Measurements from ENCODE around the gene PRKCA. TPM values are rescaled to one million over a fixed set of nuclear protein-coding genes. Genes with fewer than 3 reads are reported as not detected.

Gene PRKCA
- total RNA-seq, 3 donors from 2014 or later: 5.1 to 10.5 (median 6.6) TPM

DNA sequence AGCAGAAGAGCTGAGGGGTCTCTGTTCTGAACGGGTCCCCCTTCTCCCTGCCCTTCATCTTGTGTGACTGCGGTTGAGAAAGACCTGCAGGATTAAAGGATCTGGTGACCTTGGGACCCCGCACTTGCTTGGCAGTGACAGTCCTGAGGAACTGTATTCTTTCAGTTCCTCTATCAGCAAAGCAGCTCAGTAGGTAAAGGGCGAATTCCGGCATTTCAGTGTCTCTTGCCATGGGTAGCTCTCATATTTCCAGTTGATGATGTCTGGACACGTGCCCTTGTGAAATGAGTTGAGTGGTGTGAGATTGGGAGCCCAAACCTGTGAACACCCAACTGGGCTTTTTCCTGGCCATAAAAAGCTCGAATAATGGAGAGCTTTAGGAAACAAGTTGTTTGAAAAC, 135.7 kb downstream of the PRKCA start:
- H3K27ac ChIP-seq: no peak overlapping the region
- H3K4me1 ChIP-seq: no peaks in the 10 kb centered on the region
- H3K4me3 ChIP-seq: no peak overlapping the region
- intact Hi-C loops (cut with DNase I; ENCODE audit: low total_unique reads): no loop called here
- H3K36me3 ChIP-seq: no peaks in the 10 kb centered on the region
- no peaks in the 10 kb centered on the region for H3K27me3 ChIP-seq
- DNase-seq (ENCODE audit: low spot score in 2 of 2): no peak
- H3K9me3 ChIP-seq: no peaks in the 10 kb centered on the region
- no peak for TF ChIP-seq POLR2A (IDR thresholded peaks at IDR 0.05)
- no peak for TF ChIP-seq POLR2AphosphoS5 (IDR thresholded peaks at IDR 0.05)
- TF ChIP-seq, protein P1, sequence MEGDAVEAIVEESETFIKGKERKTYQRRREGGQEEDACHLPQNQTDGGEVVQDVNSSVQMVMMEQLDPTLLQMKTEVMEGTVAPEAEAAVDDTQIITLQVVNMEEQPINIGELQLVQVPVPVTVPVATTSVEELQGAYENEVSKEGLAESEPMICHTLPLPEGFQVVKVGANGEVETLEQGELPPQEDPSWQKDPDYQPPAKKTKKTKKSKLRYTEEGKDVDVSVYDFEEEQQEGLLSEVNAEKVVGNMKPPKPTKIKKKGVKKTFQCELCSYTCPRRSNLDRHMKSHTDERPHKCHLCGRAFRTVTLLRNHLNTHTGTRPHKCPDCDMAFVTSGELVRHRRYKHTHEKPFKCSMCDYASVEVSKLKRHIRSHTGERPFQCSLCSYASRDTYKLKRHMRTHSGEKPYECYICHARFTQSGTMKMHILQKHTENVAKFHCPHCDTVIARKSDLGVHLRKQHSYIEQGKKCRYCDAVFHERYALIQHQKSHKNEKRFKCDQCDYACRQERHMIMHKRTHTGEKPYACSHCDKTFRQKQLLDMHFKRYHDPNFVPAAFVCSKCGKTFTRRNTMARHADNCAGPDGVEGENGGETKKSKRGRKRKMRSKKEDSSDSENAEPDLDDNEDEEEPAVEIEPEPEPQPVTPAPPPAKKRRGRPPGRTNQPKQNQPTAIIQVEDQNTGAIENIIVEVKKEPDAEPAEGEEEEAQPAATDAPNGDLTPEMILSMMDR (IDR thresholded peaks at IDR 0.05): no peak

DNA sequence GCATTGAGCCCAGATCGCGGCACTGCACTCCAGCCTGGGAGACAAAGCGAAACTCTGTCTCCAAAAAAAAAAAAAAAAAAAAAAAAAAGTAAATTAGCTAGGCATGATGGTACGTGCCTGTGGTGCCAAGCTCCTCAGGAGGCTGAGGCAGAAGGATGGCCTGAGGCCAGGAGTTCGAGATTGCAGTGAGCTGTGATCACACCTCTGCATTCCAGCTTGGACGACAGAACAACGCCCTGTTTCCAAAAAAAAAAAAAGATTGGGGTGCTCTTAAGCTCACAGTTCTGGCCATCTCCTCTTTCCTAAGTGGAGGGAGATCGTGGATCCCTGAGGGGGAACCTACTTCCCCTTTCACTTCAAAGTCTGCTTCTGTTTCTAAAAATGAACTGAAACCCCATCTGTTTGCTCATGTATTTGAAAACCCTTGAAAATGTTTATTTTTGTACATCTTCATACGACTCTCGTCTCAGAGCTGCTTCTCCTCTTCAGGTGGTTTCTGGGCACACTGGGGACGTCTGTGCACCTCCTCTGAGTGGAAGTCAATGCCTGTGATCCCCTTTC, 138.8 kb downstream of the PRKCA start:
- Histone ChIP-seq H3K27ac (no peak overlapping the region), H3K4me1 (no peaks in the 10 kb centered on the region), H3K9me3 (no peaks in the 10 kb centered on the region), H3K4me3 (peak overlapping the region in 2 of 3 donors; percentile 17 to 20), H3K27me3 (no peaks in the 10 kb centered on the region), H3K36me3 (no peaks in the 10 kb centered on the region)
- intact Hi-C loops (cut with DNase I; ENCODE audit: low total_unique reads): no loop called here
- TF ChIP-seq POLR2AphosphoS5 (IDR thresholded peaks at IDR 0.05): no peak
- no peak for TF ChIP-seq POLR2A (IDR thresholded peaks at IDR 0.05)
- TF ChIP-seq, protein P1 (IDR thresholded peaks at IDR 0.05): no peak
- no peak for DNase-seq (ENCODE audit: low spot score in 2 of 2)

DNA sequence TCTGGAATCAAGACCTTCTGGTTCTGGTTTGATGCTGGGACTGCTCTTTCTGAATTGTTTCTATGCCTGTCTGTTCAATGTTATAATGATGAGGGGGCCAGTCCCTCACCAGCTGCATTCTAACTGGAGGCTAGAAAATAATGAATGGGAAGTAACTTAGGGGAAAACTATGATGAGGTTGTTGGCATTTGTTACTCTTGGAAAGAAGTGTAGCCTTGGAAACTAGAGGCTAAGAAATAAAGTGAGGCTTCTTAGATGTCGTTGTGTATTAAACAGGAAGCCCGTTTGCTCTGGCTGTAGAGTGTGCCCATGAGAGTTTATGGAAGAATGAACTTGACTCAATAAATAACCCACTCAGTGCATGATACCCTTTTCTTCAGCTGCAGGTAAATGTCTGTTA, 140.8 kb downstream of the PRKCA start:
- H3K27ac ChIP-seq: no peak overlapping the region
- intact Hi-C loops (cut with DNase I; ENCODE audit: low total_unique reads): no loop called here
- H3K4me3 ChIP-seq: no peak overlapping the region
- H3K4me1 ChIP-seq: no peaks in the 10 kb centered on the region
- DNase-seq (ENCODE audit: low spot score in 2 of 2): no peak
- H3K27me3 ChIP-seq: no peaks in the 10 kb centered on the region
- TF ChIP-seq POLR2A (IDR thresholded peaks at IDR 0.05): no peak
- TF ChIP-seq POLR2AphosphoS5 (IDR thresholded peaks at IDR 0.05): no peak
- TF ChIP-seq, protein P1 (IDR thresholded peaks at IDR 0.05): no peak
- no peaks in the 10 kb centered on the region for H3K9me3 ChIP-seq
- H3K36me3 ChIP-seq: no peaks in the 10 kb centered on the region

DNA sequence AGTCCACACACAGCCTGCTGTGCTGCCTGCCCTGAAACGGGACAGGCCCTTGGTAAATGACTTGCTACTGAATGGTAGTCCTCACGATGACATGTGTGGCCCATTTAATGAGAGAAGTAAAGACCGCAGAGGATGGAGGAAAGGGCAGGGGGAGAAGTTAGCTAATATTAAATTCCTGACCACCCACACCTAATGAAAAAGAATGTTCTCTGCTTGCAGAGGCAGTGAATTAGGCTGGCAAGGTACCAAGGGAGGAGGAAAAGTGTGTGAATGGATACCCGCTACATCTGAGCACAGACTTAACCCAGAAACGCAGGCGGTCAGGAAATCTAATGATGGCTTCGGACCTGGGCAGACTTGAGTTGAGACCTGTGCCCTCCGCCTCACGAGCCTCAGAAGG, 141.2 kb downstream of the PRKCA start:
- Histone ChIP-seq H3K4me3 (no peak overlapping the region), H3K4me1 (no peaks in the 10 kb centered on the region), H3K36me3 (no peaks in the 10 kb centered on the region), H3K27me3 (no peaks in the 10 kb centered on the region), H3K27ac (no peak overlapping the region), H3K9me3 (no peaks in the 10 kb centered on the region)
- intact Hi-C loops (cut with DNase I; ENCODE audit: low total_unique reads): no loop called here
- peak in 1 of 2 donors; percentile 33 for DNase-seq (ENCODE audit: low spot score in 2 of 2)
- TF ChIP-seq POLR2AphosphoS5 (IDR thresholded peaks at IDR 0.05) (no peak), POLR2A (IDR thresholded peaks at IDR 0.05) (no peak)
- TF ChIP-seq, protein P1 (IDR thresholded peaks at IDR 0.05): no peak

DNA sequence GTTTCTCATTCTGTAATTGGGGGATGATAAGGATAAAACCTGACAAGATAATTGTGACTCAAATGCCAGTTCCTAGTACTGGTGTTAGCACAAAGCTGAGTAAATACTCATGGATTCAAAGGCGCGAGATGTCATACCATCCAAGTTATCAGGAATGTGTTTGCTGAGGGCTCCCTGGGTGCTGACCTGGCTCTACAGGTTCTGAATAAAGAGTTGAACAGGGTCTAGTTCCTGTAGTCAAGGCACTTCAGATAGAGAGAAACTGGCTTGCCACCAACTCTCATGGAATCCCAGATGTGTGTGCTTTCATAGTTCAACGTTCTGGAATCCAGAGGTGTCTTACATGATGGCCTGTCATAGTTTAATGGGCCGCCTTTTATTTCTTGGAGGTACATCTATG, 141.6 kb downstream of the PRKCA start:
- TF ChIP-seq POLR2A (IDR thresholded peaks at IDR 0.05) (no peak), POLR2AphosphoS5 (IDR thresholded peaks at IDR 0.05) (no peak)
- TF ChIP-seq, protein P1 (IDR thresholded peaks at IDR 0.05): no peak
- H3K4me3 ChIP-seq: no peak overlapping the region
- no peaks in the 10 kb centered on the region for H3K4me1 ChIP-seq
- DNase-seq (ENCODE audit: low spot score in 2 of 2): no peak
- no peak overlapping the region for H3K27ac ChIP-seq
- no peaks in the 10 kb centered on the region for H3K36me3 ChIP-seq
- H3K27me3 ChIP-seq: no peaks in the 10 kb centered on the region
- intact Hi-C loops (cut with DNase I; ENCODE audit: low total_unique reads): no loop called here
- H3K9me3 ChIP-seq: no peaks in the 10 kb centered on the region
